OCI-LY7 (cell line): ENCODE measurements around the gene ABCA12. TPM values are rescaled to one million over a fixed set of nuclear protein-coding genes. Genes with fewer than 3 reads are reported as not detected.

ENCODE experiments used
- BruUV-seq: library from RNA; stranded (reverse); fragments of 400-500 nt; replicated peaks from 2 replicates; lab custom pipeline; 2021; lab: Mats Ljungman, UMichigan
- CTCF ChIA-PET: fragments of 300-600 bp; sonication (Branson Sonifier 250); formaldehyde crosslinking; loops from one replicate; lab custom pipeline; 2022; ENCODE audit warnings: antibody characterized with exemption; ENCODE audit not compliant: unreplicated experiment; lab: Charles Lee
- POLR2A ChIA-PET: fragments of 300-600 bp; sonication (Branson Sonifier 250); formaldehyde crosslinking; loops from one replicate; lab custom pipeline; 2022; ENCODE audit warnings: antibody characterized with exemption; lab: Charles Lee
- DNase-seq: peaks from one replicate; pipeline ENCODE4 v3.0.0-alpha.2; 2015; ENCODE audit warnings: low spot score
- H2AFZ ChIP-seq: fragments of 200-600 bp; sonication (generic), shearing (Covaris generic); 2 replicates; pipeline ENCODE4 v1.6.1; 2014; ENCODE audit warnings: mild to moderate bottlenecking, antibody characterized with exemption, low read length, moderate library complexity
- H3K27ac ChIP-seq: fragments of 200-600 bp; sonication (generic); 2 replicates; pipeline ENCODE4 v1.5.1; 2014; ENCODE audit warnings: mixed run types, low read depth, mild to moderate bottlenecking, moderate library complexity, low read length, inconsistent platforms; ENCODE audit not compliant: poor library complexity, severe bottlenecking
- H3K36me3 ChIP-seq: fragments of 200-600 bp; sonication (generic); 2 replicates; pipeline ENCODE4 v1.6.1; 2014; ENCODE audit warnings: mild to moderate bottlenecking, antibody characterized with exemption, low read length, moderate library complexity, mixed read lengths; ENCODE audit not compliant: insufficient read depth
- H3K4me1 ChIP-seq: fragments of 200-600 bp; sonication (generic); 2 replicates; pipeline ENCODE4 v1.5.1; 2014; ENCODE audit warnings: mild to moderate bottlenecking, low read length; ENCODE audit not compliant: insufficient read depth, poor library complexity, severe bottlenecking
- H3K4me2 ChIP-seq: fragments of 200-600 bp; sonication (generic); 2 replicates; pipeline ENCODE4 v1.6.1; 2014; ENCODE audit warnings: mild to moderate bottlenecking, low read length
- H3K4me3 ChIP-seq: fragments of 200-600 bp; sonication (generic); 2 replicates; pipeline ENCODE4 v1.5.1; 2014; ENCODE audit warnings: mild to moderate bottlenecking, low read depth, low read length; ENCODE audit not compliant: poor library complexity, severe bottlenecking
- H3K79me2 ChIP-seq: fragments of 200-600 bp; sonication (generic); 2 replicates; pipeline ENCODE4 v1.6.1; 2016; ENCODE audit warnings: low read depth, mild to moderate bottlenecking, low read length, moderate library complexity, mixed read lengths; ENCODE audit not compliant: insufficient read depth
- H3K9me2 ChIP-seq: fragments of 200-600 bp; sonication (generic); 2 replicates; pipeline ENCODE4 v1.6.1; 2016; ENCODE audit warnings: mild to moderate bottlenecking, low read length, mixed read lengths; ENCODE audit not compliant: insufficient read depth
- H3K9me3 ChIP-seq: fragments of 200-600 bp; sonication (generic); 2 replicates; pipeline ENCODE4 v1.6.1; 2014; ENCODE audit warnings: mild to moderate bottlenecking, mixed run types, low read length, mixed read lengths
- H4K20me1 ChIP-seq: fragments of 200-600 bp; sonication (generic); 2 replicates; pipeline ENCODE4 v1.6.1; 2014; ENCODE audit warnings: mild to moderate bottlenecking, antibody characterized with exemption, low read length, moderate library complexity, mixed read lengths; ENCODE audit not compliant: insufficient read depth
- CTCF ChIP-seq: fragments of 200-600 bp; sonication (generic); conservative IDR thresholded peaks from 2 replicates; pipeline ENCODE4 v1.5.1; 2014; ENCODE audit warnings: mild to moderate bottlenecking, antibody characterized with exemption, low read length, moderate library complexity, mixed read lengths
- EZH2phosphoT487 ChIP-seq: fragments of 200-600 bp; sonication (generic); IDR thresholded peaks from 2 replicates; pipeline ENCODE4 v1.6.1; 2018; ENCODE audit warnings: low read depth, borderline replicate concordance, mild to moderate bottlenecking, mixed run types, antibody characterized with exemption, low read length, moderate library complexity, mixed read lengths
- intact Hi-C: fragments of 100-400 bp; cut with micrococcal nuclease; formaldehyde crosslinking; loops from one replicate; pipeline ENCODE4 v1.10.0; 2022; ENCODE audit not compliant: unreplicated experiment
- total RNA-seq, 2 experiments: library from RNA; depleted of rRNA in 1 of 2; stranded (reverse); fragments of >200 nt in 1 of 2; shearing (Covaris generic) in 1 of 2; gene quantifications; 2 replicates each; pipeline ENCODE4 v1.2.3, GENCODE V29; 2014 to 2022

Gene ABCA12
- total RNA-seq, 2 experiments from 2014 or later, result not detected

DNA sequence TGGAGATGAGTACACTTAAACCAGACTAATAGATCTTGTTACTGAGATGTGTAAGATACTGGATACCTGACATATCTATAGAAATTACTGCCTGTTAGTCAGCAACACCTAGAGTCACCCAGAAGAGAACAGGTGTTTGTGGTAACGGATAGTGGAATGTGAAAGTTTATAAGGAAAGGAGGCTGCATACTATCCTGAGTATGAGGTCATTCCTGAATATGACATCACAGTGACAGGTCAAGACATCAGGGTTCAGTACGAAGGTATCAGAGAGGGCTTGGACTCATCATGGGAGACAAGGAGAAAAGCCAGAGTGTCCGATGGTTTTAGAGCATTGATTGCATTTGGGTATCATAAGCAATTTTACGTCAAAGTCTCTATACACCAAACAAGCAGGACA, 55.3 kb downstream of the ABCA12 start:
- H3K4me3 ChIP-seq, result no peak overlapping the region
- no peaks in the 10 kb centered on the region for H3K36me3 ChIP-seq
- ChIA-PET CTCF (no interaction called here), POLR2A (interaction anchor here (0.6 to 1.0 kb wide), 2 partner anchors 297 to 458 kb away, joined by 3 to 4 read pairs; no protein-coding TSS in a partner anchor)
- intact Hi-C loops, result no loop called here
- no peaks in the 10 kb centered on the region for H3K4me1 ChIP-seq
- TF ChIP-seq CTCF, result no peak
- no peak for TF ChIP-seq EZH2phosphoT487
- H3K4me2 ChIP-seq, result no peak overlapping the region
- no peaks in the 10 kb centered on the region for H3K9me3 ChIP-seq
- no peak for DNase-seq
- no peak overlapping the region for H2AFZ ChIP-seq
- no peaks in the 10 kb centered on the region for H3K9me2 ChIP-seq
- no peaks in the 10 kb centered on the region for H3K79me2 ChIP-seq
- no peak overlapping the region for H3K27ac ChIP-seq
- no peaks in the 10 kb centered on the region for H4K20me1 ChIP-seq
- BruUV-seq, result no TSS peak

- DNase-seq, result no peak
- Histone ChIP-seq H3K4me2 (no peak overlapping the region), H4K20me1 (no peaks in the 10 kb centered on the region), H3K4me1 (no peaks in the 10 kb centered on the region), H3K9me3 (no peaks in the 10 kb centered on the region), H3K36me3 (no peaks in the 10 kb centered on the region), H2AFZ (no peak overlapping the region), H3K79me2 (no peaks in the 10 kb centered on the region), H3K4me3 (no peak overlapping the region), H3K27ac (no peak overlapping the region), H3K9me2 (no peaks in the 10 kb centered on the region)
- no TSS peak for BruUV-seq
- ChIA-PET POLR2A (interaction anchor here (0.7 to 1.0 kb wide), 2 partner anchors 298 to 562 kb away, joined by 3 read pairs; no protein-coding TSS in a partner anchor), CTCF (no interaction called here)
- intact Hi-C loops, result no loop called here
- TF ChIP-seq EZH2phosphoT487 (no peak), CTCF (no peak)
These were observed 56.0 kb downstream of the ABCA12 start for GRCh38 chr2:215082446-215082845.

DNA sequence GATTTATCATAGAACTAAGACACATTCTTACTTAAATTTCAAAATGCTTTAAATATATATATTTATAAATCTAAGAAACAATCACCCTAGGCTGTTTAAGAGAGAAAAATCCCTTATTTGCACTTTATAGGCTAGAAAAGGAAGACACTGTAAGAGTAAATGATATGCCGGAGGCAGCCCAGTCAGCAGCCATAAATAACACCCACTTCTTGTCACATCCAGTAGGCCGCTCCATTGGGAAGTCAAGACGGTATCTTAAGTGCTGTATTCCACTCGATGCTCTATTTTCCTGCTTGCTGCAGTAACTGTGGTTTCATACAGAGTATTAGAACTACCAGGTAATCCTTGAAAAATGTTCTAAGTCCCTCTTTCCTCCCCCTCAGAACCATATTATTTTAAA, 57.9 kb downstream of the ABCA12 start:
- Histone ChIP-seq H3K79me2 (no peaks in the 10 kb centered on the region), H3K36me3 (no peaks in the 10 kb centered on the region), H3K9me2 (no peaks in the 10 kb centered on the region), H3K4me2 (no peak overlapping the region), H3K9me3 (no peaks in the 10 kb centered on the region), H4K20me1 (no peaks in the 10 kb centered on the region), H2AFZ (no peak overlapping the region), H3K4me1 (no peaks in the 10 kb centered on the region), H3K4me3 (no peak overlapping the region), H3K27ac (no peak overlapping the region)
- ChIA-PET CTCF (no interaction called here), POLR2A (no interaction called here)
- intact Hi-C loops, result no loop called here
- no TSS peak for BruUV-seq
- no peak for DNase-seq
- TF ChIP-seq EZH2phosphoT487 (no peak), CTCF (no peak)
